GM18868 (cell line): ENCODE data around the gene FAM170B.

Experiments
- ATAC-seq: cut with Tn5 transposase; IDR thresholded peaks from one replicate; pipeline ENCODE4 v1.9.1; 2021; ENCODE audit warnings: mild to moderate bottlenecking, moderate library complexity; ENCODE audit not compliant: unreplicated experiment

Gene FAM170B

GRCh38 chr10:49153971-49154370, 20.1 kb upstream of the FAM170B start:
- ATAC-seq = no peak

GRCh38 chr10:49153115-49153514, 19.3 kb upstream of the FAM170B start:
- no peak for ATAC-seq

- no peak for ATAC-seq
Observed at GRCh38 chr10:49152663-49153062, 18.8 kb upstream of the FAM170B start.

- ATAC-seq = no peak
Observed at GRCh38 chr10:49152037-49152436, 18.2 kb upstream of the FAM170B start.

DNA sequence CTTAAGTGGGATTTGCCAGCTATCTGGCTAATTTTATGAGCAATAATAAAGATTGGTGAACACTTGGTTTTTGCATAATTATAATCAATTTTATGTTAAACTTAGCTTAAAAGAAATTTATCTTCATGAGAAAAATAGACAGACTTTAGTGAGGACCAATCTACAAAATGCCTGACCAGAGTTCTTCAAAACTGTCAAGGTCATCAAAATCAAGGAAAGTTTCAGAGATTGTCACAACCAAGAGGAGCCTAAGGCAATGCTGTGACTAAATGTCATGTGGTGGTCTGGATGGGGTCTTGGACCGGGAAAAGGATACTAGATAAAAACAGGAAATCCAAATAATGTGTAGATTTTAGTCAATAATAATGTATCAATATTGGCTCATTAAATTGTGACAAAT, 17.7 kb upstream of the FAM170B start:
- no peak for ATAC-seq

DNA sequence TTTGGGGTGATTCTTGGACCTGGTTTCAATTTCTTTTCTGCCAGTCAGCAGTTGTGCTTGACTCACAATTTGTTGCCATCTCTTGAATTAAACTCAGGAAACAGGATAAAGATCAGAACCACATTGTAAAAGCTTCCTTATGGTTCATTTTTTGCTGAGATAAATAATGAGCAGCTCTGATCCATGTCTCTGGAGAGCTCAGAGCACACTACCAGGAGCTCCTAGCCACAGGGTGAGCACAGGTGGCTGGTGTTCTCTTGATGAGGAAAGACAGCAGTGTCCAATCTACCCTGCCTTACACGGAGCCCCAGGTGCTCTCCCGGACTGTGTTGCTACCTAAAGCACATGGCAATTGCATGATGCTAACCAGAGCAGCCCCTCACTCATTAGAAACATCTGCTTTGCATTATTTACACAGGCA, 17.2 kb upstream of the FAM170B start:
- ATAC-seq = no peak

- no peak for ATAC-seq
Observed at GRCh38 chr10:49150426-49150825, 16.6 kb upstream of the FAM170B start.

- ATAC-seq = no peak
Observed at GRCh38 chr10:49149881-49150280, 16.1 kb upstream of the FAM170B start.

- no peak for ATAC-seq
Observed at GRCh38 chr10:49144058-49144720, 10.4 kb upstream of the FAM170B start.

DNA sequence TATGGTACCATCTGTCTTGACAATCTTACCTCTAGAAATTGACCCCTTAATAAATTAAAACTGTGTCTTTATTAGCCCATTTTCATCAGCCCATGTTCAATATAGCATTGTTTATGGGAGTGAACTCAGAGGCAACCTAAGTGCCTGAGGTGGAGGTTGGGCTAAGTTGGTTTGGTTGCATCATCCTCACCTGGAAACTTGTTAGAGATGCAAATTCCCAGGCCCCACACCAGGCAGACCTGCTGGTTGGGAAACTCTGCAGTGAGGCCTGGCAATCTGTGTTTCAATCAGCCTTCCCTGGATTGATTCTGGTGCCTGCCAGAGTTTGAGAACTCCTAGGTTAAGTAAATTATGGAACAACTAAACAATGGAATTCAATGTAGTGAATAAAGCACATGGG, 9.4 kb upstream of the FAM170B start:
- no peak for ATAC-seq

- peak; percentile 67 for ATAC-seq
Observed at GRCh38 chr10:49141541-49142332, 7.9 kb upstream of the FAM170B start.

- no peak for ATAC-seq
Observed at GRCh38 chr10:49140304-49141177, 6.7 kb upstream of the FAM170B start.

GRCh38 chr10:49139846-49140195, 6.0 kb upstream of the FAM170B start:
- no peak for ATAC-seq

GRCh38 chr10:49139028-49139845, 5.4 kb upstream of the FAM170B start:
- ATAC-seq = no peak

GRCh38 chr10:49138361-49138891, 4.6 kb upstream of the FAM170B start:
- ATAC-seq = no peak

DNA sequence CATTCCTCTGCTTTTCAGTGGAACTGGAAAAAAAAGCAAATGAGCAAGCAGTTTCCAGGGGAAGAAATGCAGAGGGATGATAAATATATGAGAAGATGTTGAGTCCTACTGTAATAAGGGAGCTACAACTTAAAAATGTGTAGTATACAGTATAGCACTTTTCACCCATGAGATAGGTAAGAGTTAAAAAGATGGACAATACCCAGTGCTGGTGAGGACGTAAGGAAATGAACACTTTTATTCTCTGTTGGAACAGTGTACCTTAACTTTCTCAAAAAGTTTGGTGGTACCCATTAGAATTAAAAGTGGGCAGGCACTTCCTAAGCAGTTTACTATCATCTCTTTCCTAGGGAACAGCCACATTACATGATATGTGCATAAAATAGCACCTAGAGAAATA, 2.7 kb upstream of the FAM170B start:
- ATAC-seq = no peak

DNA sequence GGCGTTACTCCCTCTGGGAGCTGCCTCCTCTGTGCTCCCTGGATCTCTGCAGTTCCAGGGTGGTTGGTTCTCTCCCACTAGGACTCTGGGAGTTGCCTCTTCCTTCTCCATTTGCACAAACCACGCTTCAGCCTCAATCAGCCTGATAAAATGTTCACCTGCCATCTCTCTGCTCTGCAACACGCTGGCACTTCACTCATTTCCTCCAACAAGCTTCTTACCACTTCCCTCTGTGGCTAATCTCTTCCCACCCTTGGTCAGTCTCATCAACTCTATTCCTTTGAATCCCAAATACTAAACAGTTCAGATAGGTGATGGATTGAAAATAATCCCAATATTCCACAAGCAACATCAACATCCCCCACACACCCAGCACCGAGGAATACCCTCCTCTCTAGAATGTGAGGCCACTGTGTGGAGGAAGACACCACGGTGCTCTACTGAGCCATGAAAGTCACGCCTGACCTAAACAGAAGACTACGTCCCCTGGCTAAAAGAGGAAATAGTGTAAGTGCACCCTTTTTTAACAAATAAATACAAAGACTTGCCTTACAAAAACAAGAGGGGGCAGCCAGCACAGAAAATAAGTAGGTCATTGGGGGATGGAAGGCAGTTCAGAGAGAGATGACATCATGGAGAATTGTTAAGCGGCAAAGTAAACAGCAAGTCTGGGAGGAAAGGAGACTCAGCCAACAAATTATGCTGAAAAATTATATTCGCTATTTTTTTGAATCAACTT, 1.9 kb upstream of the FAM170B start:
- peak; percentile 73 for ATAC-seq

GRCh38 chr10:49134327-49134726, 506 bp upstream of the FAM170B start:
- ATAC-seq = no peak

- no peak for ATAC-seq
Observed at GRCh38 chr10:49132362-49132737, 1.5 kb downstream of the FAM170B start.
